ENCODE measurements around the gene SRPK1. TPM values are rescaled to one million over a fixed set of nuclear protein-coding genes. Genes with fewer than 3 reads are reported as not detected.

The SRPK1 gene
- total RNA-seq, 1 donor from 2014 or later, result 163 TPM

DNA sequence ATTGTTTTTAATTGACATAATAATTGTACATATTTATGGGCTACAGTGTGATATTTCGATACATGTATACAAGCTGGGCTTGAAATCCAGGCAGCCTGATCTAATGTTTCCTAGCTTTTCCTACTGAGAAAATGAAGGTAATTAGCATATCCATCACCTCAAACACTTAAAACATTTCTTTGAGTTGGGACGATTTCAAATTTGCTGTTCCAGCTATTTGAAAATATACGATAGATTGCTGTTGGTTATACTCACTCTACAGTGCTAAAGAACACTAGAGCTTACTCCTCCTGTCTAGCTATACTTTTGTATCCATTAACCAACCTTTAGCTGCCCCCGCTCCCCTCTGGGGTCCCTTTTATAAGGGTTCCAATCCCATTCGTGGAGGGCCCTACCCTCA lies 111.1 kb downstream of the SRPK1 start:
- no peak for DNase-seq
- intact Hi-C loops (cut with micrococcal nuclease), result no loop called here
- H3K27me3 Mint-ChIP-seq, result peaks cover 4% of the 10 kb centered on the region
- no peak overlapping the region for H3K4me3 Mint-ChIP-seq
- H3K9me3 Mint-ChIP-seq, result peaks cover 3% of the 10 kb centered on the region
- no peak overlapping the region for H3K27ac Mint-ChIP-seq
- peaks cover 2% of the 10 kb centered on the region for H3K4me1 Mint-ChIP-seq
- H3K36me3 Mint-ChIP-seq (ENCODE audit: low read depth), result no peaks in the 10 kb centered on the region

DNA sequence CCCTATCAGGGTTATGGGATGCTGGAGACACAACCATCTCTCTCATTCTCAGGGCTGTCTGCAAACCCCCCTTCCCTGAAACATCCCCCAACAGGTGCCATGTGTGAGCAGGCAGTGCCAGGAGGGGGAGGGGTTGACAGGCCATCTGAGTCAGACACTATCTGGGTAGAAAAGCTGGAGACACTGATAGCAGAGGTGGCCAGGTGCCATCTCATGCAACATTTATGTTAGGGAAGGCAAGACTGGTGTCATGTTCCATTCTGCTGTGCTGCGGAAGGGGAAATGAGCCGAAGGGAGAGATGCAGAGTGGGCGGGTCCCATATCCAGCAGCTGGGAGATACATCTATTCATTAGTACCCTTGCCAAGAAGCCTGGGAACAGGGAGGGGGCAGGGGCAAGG lies 112.2 kb downstream of the SRPK1 start:
- Mint-ChIP-seq H3K9me3 (peaks cover 3% of the 10 kb centered on the region), H3K4me1 (peaks cover 2% of the 10 kb centered on the region), H3K4me3 (no peak overlapping the region), H3K27me3 (peaks cover 4% of the 10 kb centered on the region), H3K27ac (no peak overlapping the region), H3K36me3 (ENCODE audit: low read depth) (no peaks in the 10 kb centered on the region)
- DNase-seq, result no peak
- intact Hi-C loops (cut with micrococcal nuclease), result no loop called here

DNA sequence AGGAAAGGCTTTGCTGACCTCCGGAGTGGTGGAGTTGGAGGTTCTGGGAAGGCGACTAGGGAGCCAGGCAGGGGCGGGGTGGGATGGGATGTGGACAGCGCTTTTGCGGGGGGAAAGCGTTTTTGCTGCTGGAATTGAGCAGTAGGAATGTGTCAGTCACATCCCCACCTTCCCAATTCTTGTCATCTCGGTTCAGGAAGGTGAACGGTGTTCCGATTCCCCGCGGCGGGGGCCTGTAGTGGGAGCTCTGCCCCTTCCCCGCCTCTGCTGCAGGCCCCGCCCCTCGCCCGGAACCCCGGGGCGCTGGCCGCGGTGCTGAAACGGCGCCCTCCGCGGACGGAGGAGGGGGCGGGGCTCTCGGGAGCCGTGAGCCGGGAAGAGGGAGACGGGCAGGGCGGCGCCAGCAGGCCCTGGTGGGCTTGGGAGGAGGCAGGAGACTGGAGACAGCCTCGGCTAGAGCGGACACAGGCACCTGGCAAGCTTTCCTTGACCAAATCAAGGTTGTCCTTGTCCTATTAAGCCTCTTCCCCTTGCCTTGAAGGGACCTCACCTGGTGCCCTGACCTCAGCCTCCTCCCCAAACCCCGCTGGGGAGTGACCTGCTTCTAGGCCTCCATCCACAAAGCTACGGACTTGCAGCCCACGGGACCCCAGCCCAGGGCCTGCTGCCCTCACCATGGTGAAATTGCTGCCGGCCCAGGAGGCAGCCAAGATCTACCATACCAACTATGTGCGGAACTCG lies 115.7 kb downstream of the SRPK1 start, which contains the start of gene LHFPL5:
Gene LHFPL5, plus strand, starts transcription at position 357 of the 741 bp plus-strand sequence. Its CDS starts 319 bp downstream, at position 676.
- intact Hi-C loops (cut with micrococcal nuclease), result no loop called here
- H3K27me3 Mint-ChIP-seq, result peaks cover 4% of the 10 kb centered on the region
- no peaks in the 10 kb centered on the region for H3K4me1 Mint-ChIP-seq
- peaks cover 3% of the 10 kb centered on the region for H3K9me3 Mint-ChIP-seq
- H3K27ac Mint-ChIP-seq, result no peak within 1 kb of the TSS
- peak; percentile 93 for DNase-seq
- H3K4me3 Mint-ChIP-seq, result peak within 1 kb of the TSS; percentile 57
- no peaks in the 10 kb centered on the region for H3K36me3 Mint-ChIP-seq (ENCODE audit: low read depth)

DNA sequence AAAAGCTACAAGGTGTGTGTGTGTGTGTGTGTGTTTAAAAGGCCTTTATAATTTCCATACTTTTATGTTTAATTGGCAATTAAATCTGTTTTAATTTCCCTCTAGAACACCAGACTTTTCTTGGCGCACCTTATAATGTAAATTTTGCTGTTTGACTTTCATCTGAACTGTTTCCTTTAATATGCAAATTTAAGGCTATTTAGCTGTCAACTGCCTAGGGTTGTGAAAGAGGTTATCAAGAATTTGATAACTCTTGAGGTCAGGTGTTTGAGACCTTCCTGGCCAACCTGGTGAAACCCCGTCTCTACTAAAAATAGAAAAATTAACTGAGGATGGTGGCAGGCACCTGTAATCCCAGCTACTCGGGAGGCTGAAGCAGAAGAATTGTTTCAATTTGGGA lies 119.8 kb downstream of the SRPK1 start:
- no peak for DNase-seq
- Mint-ChIP-seq H3K4me3 (no peak overlapping the region), H3K36me3 (ENCODE audit: low read depth) (no peaks in the 10 kb centered on the region), H3K27ac (no peak overlapping the region), H3K27me3 (no peaks in the 10 kb centered on the region), H3K4me1 (no peaks in the 10 kb centered on the region), H3K9me3 (peaks cover 3% of the 10 kb centered on the region)
- intact Hi-C loops (cut with micrococcal nuclease), result no loop called here

DNA sequence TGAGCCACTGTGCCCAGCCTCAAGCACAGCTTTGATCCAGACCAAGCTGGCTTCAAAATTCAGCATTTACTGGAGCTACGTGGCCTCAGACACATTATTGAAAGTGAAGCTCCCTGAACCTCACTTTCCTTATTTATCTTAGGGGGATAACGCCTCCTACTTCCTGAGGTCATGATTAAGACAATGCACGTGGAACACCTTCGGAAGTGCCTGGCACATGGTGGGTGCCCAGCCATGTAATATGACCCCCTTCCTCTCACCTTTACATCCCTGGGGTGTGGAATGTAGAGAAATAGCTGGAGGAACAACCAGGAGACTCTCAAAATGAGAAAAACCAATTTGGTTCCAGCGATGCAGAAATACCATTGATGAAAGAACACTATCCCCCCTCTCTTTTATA lies 122.2 kb downstream of the SRPK1 start:
- no peak overlapping the region for H3K4me3 Mint-ChIP-seq
- H3K27me3 Mint-ChIP-seq, result no peaks in the 10 kb centered on the region
- intact Hi-C loops (cut with micrococcal nuclease), result no loop called here
- no peak for DNase-seq
- H3K27ac Mint-ChIP-seq, result no peak overlapping the region
- H3K36me3 Mint-ChIP-seq (ENCODE audit: low read depth), result no peaks in the 10 kb centered on the region
- H3K4me1 Mint-ChIP-seq, result no peaks in the 10 kb centered on the region
- H3K9me3 Mint-ChIP-seq, result no peaks in the 10 kb centered on the region

DNA sequence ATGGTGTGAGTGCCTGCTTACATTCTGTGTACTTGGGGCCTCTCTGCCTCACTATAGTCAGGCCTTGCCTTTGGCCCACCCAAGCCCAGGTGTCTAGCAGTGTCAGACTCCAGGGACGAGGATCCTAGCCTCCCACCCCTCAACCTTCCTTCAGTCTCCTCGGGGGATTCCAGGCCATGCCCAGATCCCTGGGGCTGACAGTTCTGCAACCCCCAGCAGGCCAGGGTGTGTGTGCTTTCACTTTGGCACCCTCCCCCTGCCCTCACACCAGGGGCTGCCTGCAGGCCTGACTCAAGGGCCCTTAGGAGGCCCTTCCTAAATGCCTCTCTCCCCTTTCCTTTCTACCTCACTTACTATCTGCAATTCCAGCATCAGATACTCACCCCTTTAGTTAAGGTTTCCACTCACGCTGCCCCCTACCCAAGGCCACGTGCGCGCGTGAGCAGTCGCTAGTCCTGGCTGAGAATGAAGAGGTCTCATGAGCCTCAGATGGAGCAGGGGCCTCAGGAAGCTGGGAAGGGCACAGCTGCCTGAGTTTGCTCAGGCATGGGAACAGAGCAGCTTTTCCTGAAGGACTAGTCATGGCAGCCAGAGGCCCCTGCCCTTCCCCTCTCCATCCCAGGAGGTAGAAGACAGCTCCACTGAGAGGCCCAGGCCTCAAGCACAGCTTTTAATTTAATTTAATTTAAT lies 122.9 kb downstream of the SRPK1 start:
- H3K27me3 Mint-ChIP-seq, result no peaks in the 10 kb centered on the region
- no peak for DNase-seq
- H3K4me1 Mint-ChIP-seq, result no peaks in the 10 kb centered on the region
- no peaks in the 10 kb centered on the region for H3K9me3 Mint-ChIP-seq
- no peak overlapping the region for H3K27ac Mint-ChIP-seq
- intact Hi-C loops (cut with micrococcal nuclease), result no loop called here
- H3K36me3 Mint-ChIP-seq (ENCODE audit: low read depth), result no peaks in the 10 kb centered on the region
- H3K4me3 Mint-ChIP-seq, result no peak overlapping the region

DNA sequence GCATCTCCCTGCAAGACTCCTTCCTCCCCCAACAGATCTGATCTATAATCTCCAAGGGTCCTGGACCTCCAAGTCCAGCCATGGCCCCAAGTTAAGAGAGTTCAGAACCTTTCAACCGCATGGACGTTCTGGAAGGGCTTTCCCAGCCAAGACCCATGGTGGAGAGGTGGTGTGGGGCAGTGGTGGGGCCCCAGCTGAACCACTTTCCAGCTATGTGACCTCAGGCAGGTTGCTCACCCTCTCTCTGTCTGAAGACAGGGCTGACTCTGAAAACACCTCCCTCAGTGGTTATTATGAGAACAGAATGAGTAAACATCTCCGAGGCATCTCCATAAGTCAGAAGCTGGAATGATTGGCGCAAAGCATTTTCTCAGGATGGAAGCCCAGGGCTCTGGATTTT lies 124.7 kb downstream of the SRPK1 start:
- Mint-ChIP-seq H3K4me3 (no peak overlapping the region), H3K9me3 (no peaks in the 10 kb centered on the region), H3K27me3 (peaks cover 2% of the 10 kb centered on the region), H3K4me1 (no peaks in the 10 kb centered on the region), H3K36me3 (ENCODE audit: low read depth) (no peaks in the 10 kb centered on the region), H3K27ac (no peak overlapping the region)
- intact Hi-C loops (cut with micrococcal nuclease), result no loop called here
- DNase-seq, result no peak

DNA sequence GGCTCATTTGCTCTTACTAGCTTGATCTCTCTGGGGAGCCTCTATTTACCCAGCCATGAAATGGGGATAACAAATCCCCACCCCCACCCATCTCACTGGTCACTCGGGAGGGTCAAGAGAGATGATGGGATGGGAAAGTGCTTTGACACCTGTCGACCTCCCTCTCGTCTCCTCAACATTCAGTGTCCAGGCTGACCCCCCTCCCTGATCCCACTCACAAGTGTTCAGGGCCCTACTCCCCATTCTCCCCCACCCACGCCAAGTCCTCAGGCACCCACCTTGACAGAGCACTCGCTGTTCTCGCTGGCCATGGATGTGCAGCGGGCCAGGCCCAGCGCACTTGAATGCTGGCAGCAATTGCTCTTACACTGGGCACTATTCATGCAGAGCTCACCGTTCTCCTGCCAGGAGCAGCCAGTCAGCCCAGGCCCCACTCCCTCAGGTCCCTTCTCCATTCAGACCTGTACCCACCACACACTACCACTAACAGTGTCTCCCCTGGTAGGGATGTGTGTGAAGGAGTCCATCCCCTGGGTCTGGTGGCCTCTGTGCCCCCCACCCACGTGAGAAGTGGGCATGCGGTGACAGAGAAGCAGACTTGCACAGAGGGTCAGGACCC lies 125.3 kb downstream of the SRPK1 start:
- no peak overlapping the region for H3K27ac Mint-ChIP-seq
- no peak for DNase-seq
- peaks cover 2% of the 10 kb centered on the region for H3K27me3 Mint-ChIP-seq
- no peak overlapping the region for H3K4me3 Mint-ChIP-seq
- no peaks in the 10 kb centered on the region for H3K36me3 Mint-ChIP-seq (ENCODE audit: low read depth)
- no peaks in the 10 kb centered on the region for H3K9me3 Mint-ChIP-seq
- intact Hi-C loops (cut with micrococcal nuclease), result no loop called here
- H3K4me1 Mint-ChIP-seq, result no peaks in the 10 kb centered on the region

DNA sequence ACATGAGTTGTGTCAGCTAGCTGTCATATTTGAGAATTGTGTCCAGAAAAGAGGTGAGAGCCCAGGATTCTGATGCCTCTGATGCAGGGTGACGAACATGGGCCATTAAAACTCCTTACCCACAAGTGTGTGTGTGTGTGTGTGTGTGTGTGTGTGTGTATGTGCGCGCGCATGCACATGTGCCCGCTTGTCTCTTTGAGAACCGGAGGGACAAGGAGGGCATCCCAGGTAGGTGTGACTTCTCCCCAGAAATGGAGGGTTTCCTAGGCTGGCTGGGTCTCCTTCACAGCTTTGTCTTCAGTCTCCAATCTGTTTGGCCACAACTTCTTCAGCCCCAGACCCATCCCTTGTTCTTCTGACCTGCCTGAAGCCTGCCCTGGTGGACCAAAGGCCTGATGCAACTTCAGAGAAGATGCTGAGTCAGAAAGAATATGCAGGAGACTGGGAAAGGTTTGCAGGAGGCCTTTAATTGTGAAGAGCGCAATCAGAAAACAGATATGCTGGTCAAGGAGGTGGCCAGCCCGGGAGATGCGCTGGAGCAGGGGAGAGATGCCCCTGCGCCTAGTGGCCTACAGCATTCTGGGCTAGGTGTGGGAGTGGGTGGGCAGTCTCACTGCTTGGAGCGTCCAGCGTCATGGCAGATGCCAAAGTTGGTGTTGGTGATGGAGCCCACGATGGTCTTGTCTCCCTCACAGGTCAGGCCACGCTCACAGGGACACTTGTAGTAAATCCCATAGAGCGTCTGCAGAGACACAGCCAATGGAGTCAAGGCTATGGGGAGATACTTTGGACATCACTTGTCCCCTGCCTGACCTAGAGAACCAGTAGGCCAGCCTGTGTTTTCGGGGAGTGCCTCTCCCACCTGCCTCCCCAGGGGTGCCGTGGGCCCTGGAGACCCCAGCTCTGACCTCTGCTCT lies 126.1 kb downstream of the SRPK1 start:
- H3K4me3 Mint-ChIP-seq, result no peak overlapping the region
- DNase-seq, result no peak
- peaks cover 2% of the 10 kb centered on the region for H3K27me3 Mint-ChIP-seq
- no peaks in the 10 kb centered on the region for H3K4me1 Mint-ChIP-seq
- H3K9me3 Mint-ChIP-seq, result no peaks in the 10 kb centered on the region
- no peak overlapping the region for H3K27ac Mint-ChIP-seq
- no peaks in the 10 kb centered on the region for H3K36me3 Mint-ChIP-seq (ENCODE audit: low read depth)
- intact Hi-C loops (cut with micrococcal nuclease), result no loop called here

DNA sequence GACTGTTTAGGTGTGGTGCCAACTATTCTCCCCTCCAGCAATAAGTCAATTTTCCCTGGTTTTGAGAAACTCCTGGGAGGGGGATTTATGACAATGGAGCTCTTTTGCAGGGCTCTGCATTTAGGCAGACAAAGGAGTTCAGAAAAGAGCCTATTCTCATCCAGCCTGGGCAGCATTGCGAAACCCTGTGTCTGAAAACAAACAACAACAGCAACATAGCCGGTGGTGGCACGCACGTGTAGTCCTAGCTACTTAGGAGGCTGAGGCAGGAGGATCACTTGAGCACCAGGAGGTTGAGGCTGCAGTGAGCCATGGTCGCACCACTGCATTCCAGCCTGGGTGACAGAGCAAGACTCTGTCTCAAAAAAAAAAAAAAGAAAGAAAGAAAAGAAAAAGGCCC lies 130.2 kb downstream of the SRPK1 start:
- Mint-ChIP-seq H3K36me3 (ENCODE audit: low read depth) (no peaks in the 10 kb centered on the region), H3K27ac (no peak overlapping the region), H3K4me1 (no peaks in the 10 kb centered on the region), H3K4me3 (no peak overlapping the region), H3K9me3 (no peaks in the 10 kb centered on the region), H3K27me3 (peaks cover 25% of the 10 kb centered on the region)
- intact Hi-C loops (cut with micrococcal nuclease), result no loop called here
- no peak for DNase-seq

DNA sequence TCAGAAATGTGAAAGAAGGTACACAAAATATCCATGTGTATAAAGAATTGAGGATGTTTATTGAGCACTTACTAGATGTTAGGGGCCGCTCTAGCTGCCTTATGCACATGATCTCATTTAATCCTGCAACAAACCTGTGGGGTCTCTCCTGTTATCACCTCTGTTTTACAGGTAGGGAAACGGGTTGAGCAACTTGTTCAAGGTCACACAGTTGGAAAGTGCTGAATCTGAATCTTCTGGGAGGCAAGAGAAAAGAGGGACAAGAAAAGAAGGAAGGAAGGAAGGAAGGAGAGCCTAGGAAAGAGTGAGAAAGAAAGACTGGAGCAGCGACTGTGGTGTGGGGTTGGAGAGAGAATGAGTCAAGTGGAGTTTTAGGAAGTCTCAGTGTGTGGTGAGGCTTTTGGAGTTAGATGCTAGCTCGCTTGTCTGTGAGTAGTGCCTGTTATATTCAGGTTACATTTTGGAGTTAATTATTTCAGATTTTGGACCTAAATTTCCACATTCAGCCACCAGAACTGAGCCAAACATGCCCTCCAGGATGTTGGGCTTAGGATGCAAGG lies 132.4 kb downstream of the SRPK1 start:
- peaks cover 34% of the 10 kb centered on the region for H3K27me3 Mint-ChIP-seq
- intact Hi-C loops (cut with micrococcal nuclease), result no loop called here
- H3K4me3 Mint-ChIP-seq, result no peak overlapping the region
- H3K9me3 Mint-ChIP-seq, result no peaks in the 10 kb centered on the region
- DNase-seq, result no peak
- no peaks in the 10 kb centered on the region for H3K36me3 Mint-ChIP-seq (ENCODE audit: low read depth)
- no peaks in the 10 kb centered on the region for H3K4me1 Mint-ChIP-seq
- no peak overlapping the region for H3K27ac Mint-ChIP-seq

DNA sequence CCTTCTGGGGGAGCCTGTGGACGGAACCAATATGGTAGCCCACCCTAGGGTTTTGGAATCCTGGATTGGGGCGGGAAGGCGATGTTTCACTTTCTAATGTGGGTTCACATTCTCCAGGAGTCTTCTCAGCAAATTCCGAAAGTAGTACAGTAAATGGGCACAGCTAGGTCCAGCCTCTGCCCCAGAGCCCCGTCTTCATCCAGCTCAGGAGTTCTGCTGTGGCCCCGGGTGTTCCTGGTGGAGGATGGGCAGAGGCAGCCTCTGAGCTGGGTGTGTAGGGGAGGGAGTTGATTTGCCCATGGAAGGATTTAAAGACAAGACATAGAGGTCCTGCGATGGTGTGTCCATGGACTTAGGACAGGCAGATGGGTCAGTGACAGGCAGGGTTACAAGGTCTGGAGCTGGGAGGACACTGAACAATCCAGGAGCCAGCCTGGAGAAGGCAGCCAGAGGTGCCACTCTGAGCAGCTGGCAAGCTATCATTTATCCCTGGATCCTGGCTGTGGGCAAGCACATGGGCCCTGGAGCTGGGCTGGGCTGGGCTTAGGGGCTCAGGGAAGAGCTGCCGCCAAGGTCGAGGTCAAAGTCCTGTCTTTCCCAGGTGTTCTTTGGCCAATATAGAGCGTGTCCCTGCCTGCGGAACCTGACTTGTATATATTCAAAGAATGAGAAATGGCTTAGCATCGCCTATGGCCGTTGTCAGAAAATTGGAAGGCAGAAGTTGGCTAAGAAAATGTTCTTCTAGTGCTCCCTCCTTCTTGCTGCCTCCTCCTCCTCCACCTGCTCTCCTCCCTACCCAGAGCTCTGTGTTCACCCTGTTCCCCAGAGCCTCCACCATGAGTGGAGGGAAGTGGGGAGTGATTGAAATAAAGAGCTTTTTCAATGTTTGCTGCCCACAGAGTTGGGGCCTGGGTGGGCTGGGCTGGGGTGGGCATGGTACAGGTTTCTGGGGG lies 133.4 kb downstream of the SRPK1 start:
- H3K27ac Mint-ChIP-seq, result no peak overlapping the region
- no peak overlapping the region for H3K4me3 Mint-ChIP-seq
- intact Hi-C loops (cut with micrococcal nuclease), result no loop called here
- H3K9me3 Mint-ChIP-seq, result no peaks in the 10 kb centered on the region
- H3K4me1 Mint-ChIP-seq, result no peaks in the 10 kb centered on the region
- H3K36me3 Mint-ChIP-seq (ENCODE audit: low read depth), result no peaks in the 10 kb centered on the region
- peaks cover 32% of the 10 kb centered on the region for H3K27me3 Mint-ChIP-seq
- DNase-seq, result no peak
